Thymus (tissue), 11 donors: ENCODE results near the gene ETFB. TPM values are rescaled to one million over a fixed set of nuclear protein-coding genes. Genes with fewer than 3 reads are reported as not detected.

Source experiments
- DNase-seq, 9 donors: peaks; one replicate each; pipeline ENCODE4 v3.0.0-alpha.2; 2013; ENCODE audit warnings: low spot score in 9 of 9, low read depth in 6 of 9, missing footprints in 1 of 9
- H3K27ac ChIP-seq, 2 donors: one replicate each; pipeline ENCODE4 v1.5.1; 2013; ENCODE audit warnings: control low read depth in 1 of 2, low read depth in 1 of 2, low read length in 1 of 2, mild to moderate bottlenecking in 1 of 2, moderate library complexity in 1 of 2
- H3K27me3 ChIP-seq, 2 donors: one replicate each; pipeline ENCODE4 v1.5.1; 2013; ENCODE audit warnings: low read length in 1 of 2; ENCODE audit not compliant: control insufficient read depth in 2 of 2, insufficient read depth in 1 of 2
- H3K36me3 ChIP-seq, 2 donors: one replicate each; pipeline ENCODE4 v1.5.1; 2013; ENCODE audit warnings: low read length in 1 of 2, mild to moderate bottlenecking in 1 of 2, moderate library complexity in 1 of 2; ENCODE audit not compliant: control insufficient read depth in 2 of 2, insufficient read depth in 2 of 2
- H3K4me1 ChIP-seq, 2 donors: one replicate each; pipeline ENCODE4 v1.5.1; 2013; ENCODE audit warnings: low read length in 2 of 2; ENCODE audit not compliant: control insufficient read depth in 2 of 2, insufficient read depth in 2 of 2
- H3K4me3 ChIP-seq, 2 donors: one replicate each; pipeline ENCODE4 v1.5.1; 2013; ENCODE audit warnings: low read length in 2 of 2, control low read depth in 1 of 2, mild to moderate bottlenecking in 1 of 2
- H3K9me3 ChIP-seq, 2 donors: one replicate each; pipeline ENCODE4 v1.5.1; 2013; ENCODE audit warnings: low read length in 1 of 2, mild to moderate bottlenecking in 1 of 2; ENCODE audit not compliant: control insufficient read depth in 2 of 2, insufficient read depth in 1 of 2
- WGBS: extraction: QIAGEN DNeasy Blood & Tissue Kit; methylation state at CpG from one replicate; pipeline ENCODE4 v1.1.7; 2013; 5-methylcytosine and 5-hydroxymethylcytosine counted together
- polyA plus RNA-seq: library from polyadenylated mRNA; stranded (reverse); fragments of 200-250 nt; gene quantifications from one replicate; pipeline ENCODE4 v1.2.3, GENCODE V29; 2013
- total RNA-seq: library from RNA; stranded (reverse); fragments of 120-200 nt; gene quantifications from one replicate; pipeline ENCODE4 v1.2.4, GENCODE V29; 2013
- donor health status: healthy.

The ETFB gene
- total and polyA plus RNA-seq, 2 donors = 89.2 to 121 TPM

DNA sequence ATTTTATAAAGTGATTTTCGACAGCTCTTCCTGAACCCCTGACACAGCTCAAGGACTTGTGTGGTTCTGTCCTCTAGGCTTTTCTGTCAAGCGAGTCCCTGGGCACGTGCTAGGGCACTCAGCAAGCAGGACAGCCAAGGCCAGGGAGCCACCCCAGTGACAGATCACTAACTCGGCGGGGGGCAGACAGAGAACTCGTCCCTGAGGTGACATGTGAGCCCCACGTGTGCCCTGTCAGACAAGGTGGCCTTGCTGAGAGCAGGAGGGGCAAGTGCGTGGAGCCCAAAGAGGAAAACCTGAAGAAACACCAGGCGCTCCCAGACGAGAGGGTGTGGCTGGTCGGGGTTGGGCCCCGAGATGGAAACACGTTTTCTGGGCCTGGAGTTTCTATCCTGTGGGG lies 4.9 kb downstream of the ETFB start:
- no peak overlapping the region for H3K4me3 ChIP-seq
- peaks cover 6 to 53% of the 10 kb centered on the region in 2 donors for H3K4me1 ChIP-seq
- 97% methylated on average over 13 of the region's 13 CpGs for WGBS
- DNase-seq = no peak
- no peak overlapping the region for H3K27ac ChIP-seq
- H3K27me3 ChIP-seq = no peaks in the 10 kb centered on the region
- H3K36me3 ChIP-seq = no peaks in the 10 kb centered on the region
- no peaks in the 10 kb centered on the region for H3K9me3 ChIP-seq

DNA sequence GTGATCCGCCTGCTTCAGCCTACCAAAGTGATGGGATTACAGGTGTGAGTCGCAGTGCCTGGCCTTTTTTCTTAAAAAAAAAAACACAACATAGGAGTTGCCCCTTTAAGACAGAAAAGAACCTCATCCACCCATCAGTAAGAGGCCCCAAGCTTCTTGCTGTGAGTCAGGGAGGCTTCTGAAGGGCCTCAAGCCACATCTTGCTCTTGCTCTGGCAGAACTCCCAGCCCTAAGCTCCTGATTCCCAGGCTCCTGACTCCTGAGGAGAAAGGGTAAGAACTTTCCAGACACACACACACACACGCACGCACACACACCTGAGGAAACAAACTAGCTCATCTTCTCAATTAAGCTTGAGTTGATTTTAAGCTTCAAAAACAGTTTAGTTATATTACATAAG lies 6.9 kb downstream of the ETFB start:
- no peaks in the 10 kb centered on the region for H3K36me3 ChIP-seq
- no peak overlapping the region for H3K4me3 ChIP-seq
- no peaks in the 10 kb centered on the region for H3K27me3 ChIP-seq
- DNase-seq = no peak
- no peaks in the 10 kb centered on the region for H3K9me3 ChIP-seq
- WGBS = 92% methylated on average over 4 of the region's 4 CpGs
- peaks cover 10 to 46% of the 10 kb centered on the region in 2 donors for H3K4me1 ChIP-seq
- peak overlapping the region in 1 of 2 donors; percentile 19 for H3K27ac ChIP-seq

DNA sequence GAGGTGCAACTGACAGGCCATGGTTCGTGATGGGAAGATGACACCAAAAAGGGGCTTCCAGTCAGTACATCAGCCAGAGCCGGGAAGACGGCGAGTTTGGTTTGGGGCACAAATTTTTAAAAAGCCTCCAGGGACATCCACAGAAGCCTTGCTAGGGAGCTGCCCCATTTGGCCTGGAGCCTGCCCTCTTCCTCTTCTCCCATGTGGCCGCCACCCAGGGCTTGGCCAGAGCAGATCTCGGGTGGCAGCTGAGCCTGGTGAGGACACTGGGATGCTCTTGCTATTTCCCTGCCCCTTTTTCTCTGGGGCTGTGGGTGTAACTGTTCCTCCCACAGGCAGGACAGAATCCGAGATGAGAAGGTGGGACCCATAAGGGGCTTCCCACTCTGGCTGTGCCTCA lies 8.2 kb downstream of the ETFB start:
- Histone ChIP-seq H3K27me3 (no peaks in the 10 kb centered on the region), H3K9me3 (no peaks in the 10 kb centered on the region), H3K4me1 (peaks cover 14 to 44% of the 10 kb centered on the region in 2 donors), H3K27ac (no peak overlapping the region), H3K36me3 (peaks cover 0 to 1% of the 10 kb centered on the region in 2 donors), H3K4me3 (no peak overlapping the region)
- WGBS = 96% methylated on average over 7 of the region's 7 CpGs
- no peak for DNase-seq

DNA sequence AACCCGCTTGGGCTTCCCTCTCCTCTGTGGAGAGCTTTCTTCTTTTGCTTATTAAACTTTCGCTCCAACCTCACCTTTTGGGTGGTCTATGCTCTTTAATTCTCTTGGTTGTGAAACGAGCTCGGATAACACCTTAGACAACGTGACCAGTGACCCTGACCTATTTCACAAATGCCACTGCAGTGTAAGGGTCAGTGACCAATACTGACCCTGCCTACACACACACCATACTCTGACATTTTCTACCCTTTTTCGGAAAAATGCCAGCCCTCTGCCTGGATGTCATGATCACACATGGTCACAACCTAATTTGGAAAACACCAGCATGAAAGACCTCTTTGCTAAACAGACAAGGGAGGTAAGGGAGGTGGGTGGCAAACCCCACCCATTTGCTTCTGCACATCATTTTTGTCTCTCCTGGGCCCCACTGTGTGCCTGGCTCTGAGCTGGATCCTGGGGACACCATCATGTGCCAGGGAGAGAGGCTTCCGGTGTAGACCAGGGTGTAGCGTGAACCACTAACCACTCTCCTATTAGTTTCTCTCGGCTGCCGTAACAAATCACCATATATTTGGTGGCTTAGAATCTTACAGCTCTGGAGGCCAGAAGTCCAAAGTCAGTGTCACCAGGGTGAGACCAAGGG lies 9.9 kb downstream of the ETFB start:
- H3K27me3 ChIP-seq = no peaks in the 10 kb centered on the region
- no peak overlapping the region for H3K4me3 ChIP-seq
- H3K36me3 ChIP-seq = peaks cover 8 to 13% of the 10 kb centered on the region in 2 donors
- H3K27ac ChIP-seq = no peak overlapping the region
- DNase-seq = no peak
- no peaks in the 10 kb centered on the region for H3K9me3 ChIP-seq
- WGBS = 98% methylated on average over 10 of the region's 10 CpGs
- peaks cover 8 to 33% of the 10 kb centered on the region in 2 donors for H3K4me1 ChIP-seq

DNA sequence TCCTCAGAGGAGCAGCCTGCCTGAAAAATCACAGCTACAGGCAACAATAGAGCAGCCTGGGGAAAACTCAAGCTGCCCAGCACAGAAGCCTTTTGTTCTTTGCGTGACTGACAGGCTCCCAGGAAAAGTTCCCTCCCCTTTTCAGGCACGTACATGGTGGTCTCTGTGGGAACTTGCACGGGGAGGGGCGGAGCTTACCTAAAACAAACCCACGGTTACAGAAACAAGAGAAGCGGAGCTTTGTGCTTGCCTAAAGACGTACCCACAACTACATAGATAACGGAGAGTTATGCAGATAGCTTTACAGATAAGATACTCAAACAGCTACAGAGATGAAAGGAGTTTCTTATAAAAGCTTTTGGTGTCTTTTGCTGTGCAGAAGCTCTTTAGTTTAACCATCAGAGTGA lies 11.4 kb downstream of the ETFB start:
- WGBS = 6% methylated on average over 8 of the region's 8 CpGs
- H3K4me3 ChIP-seq = no peak overlapping the region
- no peaks in the 10 kb centered on the region for H3K9me3 ChIP-seq
- peak in 8 of 9 donors; percentile 76 to 94 (median 86) for DNase-seq
- peak overlapping the region; percentile 73 to 80 for H3K27ac ChIP-seq
- H3K4me1 ChIP-seq = peaks cover 8 to 31% of the 10 kb centered on the region in 2 donors
- H3K27me3 ChIP-seq = no peaks in the 10 kb centered on the region
- peaks cover 16 to 27% of the 10 kb centered on the region in 2 donors for H3K36me3 ChIP-seq

DNA sequence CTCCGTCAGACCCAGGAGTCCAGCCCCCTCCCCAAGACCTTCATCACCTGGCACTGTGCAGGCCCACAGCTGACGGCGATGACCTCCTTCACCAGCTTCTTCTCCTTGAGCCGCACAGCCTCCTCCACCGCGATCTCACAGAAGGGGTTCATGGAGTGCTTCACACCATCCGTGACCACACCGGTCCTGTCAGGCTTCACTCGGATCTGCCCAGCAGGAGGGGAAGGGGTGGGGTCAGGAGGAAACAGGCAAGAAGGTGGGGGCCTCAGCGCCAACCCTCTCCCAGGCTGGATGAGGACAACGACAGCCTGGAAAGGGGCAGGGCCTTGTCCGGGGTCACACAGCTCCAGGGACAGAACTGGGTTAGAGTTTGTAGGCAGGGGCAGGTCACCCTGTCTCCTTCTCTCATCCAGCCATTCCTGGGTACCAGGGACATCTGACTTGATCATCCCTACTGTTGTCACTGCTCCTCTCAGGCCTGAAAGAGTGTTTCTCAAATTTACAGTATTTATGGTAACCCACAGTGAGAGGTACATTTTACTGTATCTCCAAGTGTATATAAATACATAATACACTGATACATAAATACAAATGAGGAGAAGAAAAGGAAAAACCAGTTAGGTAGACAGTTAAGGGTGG lies 12.0 kb downstream of the ETFB start:
- Histone ChIP-seq H3K27me3 (no peaks in the 10 kb centered on the region), H3K36me3 (peaks cover 18 to 31% of the 10 kb centered on the region in 2 donors), H3K4me3 (no peak overlapping the region), H3K4me1 (peaks cover 8 to 26% of the 10 kb centered on the region in 2 donors), H3K27ac (peak overlapping the region; percentile 73 to 80), H3K9me3 (no peaks in the 10 kb centered on the region)
- 93% methylated on average over 12 of the region's 12 CpGs for WGBS
- no peak for DNase-seq

DNA sequence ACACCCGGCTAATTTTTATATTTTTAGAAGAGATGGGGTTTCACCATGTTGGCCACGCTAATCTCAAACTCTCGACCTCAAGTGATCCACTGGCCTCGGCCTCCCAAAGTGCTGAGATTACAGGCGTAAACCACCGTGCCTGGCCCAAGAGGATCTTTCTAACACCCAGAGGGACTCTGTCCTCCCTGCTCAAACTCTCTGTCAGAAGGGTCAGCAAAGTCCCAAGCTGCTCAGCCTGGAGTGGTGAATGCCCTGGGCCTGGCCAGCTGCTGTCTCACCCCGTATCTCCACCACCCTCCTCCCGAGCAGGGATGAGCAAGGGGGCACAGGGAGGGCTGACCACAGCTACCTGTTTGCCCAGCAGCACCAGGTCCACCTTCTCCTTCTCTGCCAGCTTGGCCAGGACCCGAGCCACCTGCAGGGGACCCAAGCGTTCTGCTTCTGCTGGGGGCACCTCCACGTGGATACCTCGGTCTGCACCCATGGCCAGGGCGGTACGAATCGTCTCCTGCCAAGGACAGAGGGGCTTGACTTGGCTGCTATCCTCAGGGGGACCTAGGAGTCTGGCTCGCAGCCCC lies 13.3 kb downstream of the ETFB start:
- H3K36me3 ChIP-seq = peaks cover 18 to 31% of the 10 kb centered on the region in 2 donors
- peaks cover 8 to 19% of the 10 kb centered on the region in 2 donors for H3K4me1 ChIP-seq
- 97% methylated on average over 16 of the region's 16 CpGs for WGBS

DNA sequence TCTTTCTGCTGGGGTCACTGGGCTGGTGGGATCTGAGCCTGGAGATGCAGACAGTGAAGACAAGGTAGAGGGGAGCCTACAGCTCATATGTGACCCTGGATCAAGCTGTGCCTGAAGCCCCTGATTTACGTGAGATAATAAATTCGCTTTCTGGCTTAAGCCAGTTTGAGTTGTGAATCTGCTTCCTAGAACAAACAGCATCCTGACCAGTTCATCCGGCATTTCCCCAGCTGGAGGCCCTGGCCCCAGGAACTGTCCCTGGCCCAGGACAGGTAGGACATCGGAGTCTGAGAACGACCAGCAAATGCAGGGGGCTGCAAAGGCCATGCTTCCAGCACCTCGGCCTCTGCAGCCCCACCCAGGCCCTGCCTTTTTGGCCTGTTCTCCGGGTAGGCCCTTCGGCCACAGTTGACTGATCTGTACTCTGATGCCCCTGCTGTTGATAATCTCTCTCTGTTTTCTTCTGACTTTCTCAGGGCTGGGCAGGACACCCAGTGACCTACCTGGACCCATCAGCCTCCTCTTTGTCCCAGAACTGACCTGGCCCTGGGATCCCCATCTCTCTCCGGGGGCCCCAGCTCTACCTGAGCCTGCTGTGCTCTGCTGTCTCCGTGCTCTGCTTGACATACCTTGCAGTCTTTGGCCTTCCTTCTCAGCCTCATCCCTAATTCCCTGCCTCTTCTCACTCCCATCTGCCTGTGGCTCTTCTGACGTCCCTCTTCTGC lies 14.8 kb downstream of the ETFB start:
- H3K27ac ChIP-seq = no peak overlapping the region
- DNase-seq = no peak

More for the DNA sequence above, 13.3 kb downstream of the ETFB start:
- Histone ChIP-seq H3K9me3 (no peaks in the 10 kb centered on the region), H3K4me3 (no peak overlapping the region), H3K27me3 (no peaks in the 10 kb centered on the region), H3K27ac (no peak overlapping the region)
- DNase-seq = no peak

More for the DNA sequence above, 14.8 kb downstream of the ETFB start:
- no peak overlapping the region for H3K4me3 ChIP-seq
- WGBS = 93% methylated on average over 11 of the region's 11 CpGs
- H3K9me3 ChIP-seq = peaks cover 0 to 1% of the 10 kb centered on the region in 2 donors
- peaks cover 20 to 45% of the 10 kb centered on the region in 2 donors for H3K36me3 ChIP-seq
- peaks cover 8 to 15% of the 10 kb centered on the region in 2 donors for H3K4me1 ChIP-seq
- no peaks in the 10 kb centered on the region for H3K27me3 ChIP-seq
